Loucy (cell line): ENCODE measurements around the gene PHF8.

Experiments
- H2AFZ ChIP-seq: fragments of 200-600 bp; sonication (generic); 2 replicates; pipeline ENCODE4 v1.6.0; 2016; ENCODE audit warnings: antibody characterized with exemption, mild to moderate bottlenecking, low read length, moderate library complexity
- H3F3A ChIP-seq: fragments of 200-600 bp; 2 replicates; pipeline ENCODE4 v1.6.0; 2016; ENCODE audit warnings: antibody characterized with exemption, low read depth, mild to moderate bottlenecking
- H3K27me3 ChIP-seq: fragments of 200-600 bp; sonication (generic); 2 replicates; pipeline ENCODE4 v1.6.1; 2014; ENCODE audit warnings: low read length, mild to moderate bottlenecking; ENCODE audit not compliant: insufficient read depth, poor library complexity, severe bottlenecking
- H3K36me3 ChIP-seq: fragments of 200-600 bp; sonication (generic); 2 replicates; pipeline ENCODE4 v1.6.1; 2016; ENCODE audit warnings: low read length; ENCODE audit not compliant: insufficient read depth
- H3K4me1 ChIP-seq: fragments of 200-600 bp; sonication (generic); 2 replicates; pipeline ENCODE4 v1.5.1; 2014; ENCODE audit warnings: low read length, mild to moderate bottlenecking; ENCODE audit not compliant: insufficient read depth, poor library complexity, severe bottlenecking
- H3K4me2 ChIP-seq: fragments of 200-600 bp; sonication (generic); 2 replicates; pipeline ENCODE4 v1.6.0; 2014; ENCODE audit warnings: antibody characterized with exemption, low read length, low read depth, mild to moderate bottlenecking; ENCODE audit not compliant: poor library complexity, severe bottlenecking
- H3K4me3 ChIP-seq: fragments of 200-600 bp; sonication (generic); 2 replicates; pipeline ENCODE4 v1.5.1; 2014; ENCODE audit warnings: low read length, mild to moderate bottlenecking, mixed read lengths; ENCODE audit not compliant: poor library complexity, severe bottlenecking
- H3K79me2 ChIP-seq: fragments of 200-600 bp; sonication (generic); 2 replicates; pipeline ENCODE4 v1.6.1; 2014; ENCODE audit warnings: low read length; ENCODE audit not compliant: insufficient read depth
- H3K9ac ChIP-seq: fragments of 200-600 bp; sonication (generic); 2 replicates; pipeline ENCODE4 v1.6.0; 2014; ENCODE audit warnings: mild to moderate bottlenecking, low read depth, low read length, moderate library complexity; ENCODE audit not compliant: poor library complexity, severe bottlenecking
- H3K9me2 ChIP-seq: fragments of 200-600 bp; sonication (generic); replicated peaks from 2 replicates; pipeline ENCODE4 v1.6.1; 2016; ENCODE audit warnings: low read depth, low read length, mixed read lengths
- H3K9me3 ChIP-seq: fragments of 200-600 bp; sonication (generic); 2 replicates; pipeline ENCODE4 v1.6.1; 2014; ENCODE audit warnings: mild to moderate bottlenecking, antibody characterized with exemption, low read length, low read depth; ENCODE audit not compliant: insufficient read depth
- H4K20me1 ChIP-seq: fragments of 200-600 bp; sonication (generic); 2 replicates; pipeline ENCODE4 v1.6.0; 2014; ENCODE audit warnings: antibody characterized with exemption, low read length, mild to moderate bottlenecking; ENCODE audit not compliant: insufficient read depth, poor library complexity, severe bottlenecking
- CTCF ChIP-seq: fragments of 200-600 bp; sonication (generic); conservative IDR thresholded peaks from 2 replicates; pipeline ENCODE4 v1.5.1; 2014; ENCODE audit warnings: mild to moderate bottlenecking, antibody characterized with exemption, low read length
- EZH2phosphoT487 ChIP-seq: fragments of 200-600 bp; IDR thresholded peaks from 2 replicates; pipeline ENCODE4 v1.6.1; 2018; ENCODE audit warnings: antibody characterized with exemption, mild to moderate bottlenecking, moderate library complexity, borderline replicate concordance

PHF8 gene

GRCh38 chrX:53990171-53990570, 54.1 kb downstream of the PHF8 start:
- TF ChIP-seq EZH2phosphoT487 (no peak), CTCF (no peak)
- Histone ChIP-seq H3K9me2 (no peaks in the 10 kb centered on the region), H3K9me3 (no peaks in the 10 kb centered on the region), H3K27me3 (no peaks in the 10 kb centered on the region), H3K79me2 (no peaks in the 10 kb centered on the region), H4K20me1 (no peaks in the 10 kb centered on the region), H3K36me3 (peaks cover 31% of the 10 kb centered on the region; the same call in 1 of the 2 replicates), H3K4me1 (no peaks in the 10 kb centered on the region), H2AFZ (no peak overlapping the region), H3K4me3 (no peak overlapping the region), H3K9ac (no peak overlapping the region), H3F3A (no peaks in the 10 kb centered on the region), H3K4me2 (no peak overlapping the region)

GRCh38 chrX:53984895-53985294, 59.4 kb downstream of the PHF8 start:
- Histone ChIP-seq H3K9me3 (no peaks in the 10 kb centered on the region), H3K4me3 (no peak overlapping the region), H3K27me3 (no peaks in the 10 kb centered on the region), H3K4me1 (no peaks in the 10 kb centered on the region), H3K4me2 (no peak overlapping the region), H3K79me2 (no peaks in the 10 kb centered on the region), H4K20me1 (no peaks in the 10 kb centered on the region), H3K9ac (no peak overlapping the region), H3K36me3 (peaks cover 17% of the 10 kb centered on the region; the same call in 1 of the 2 replicates), H3F3A (no peaks in the 10 kb centered on the region), H2AFZ (no peak overlapping the region), H3K9me2 (no peaks in the 10 kb centered on the region)
- no peak for TF ChIP-seq CTCF
- no peak for TF ChIP-seq EZH2phosphoT487

- Histone ChIP-seq H3K9ac (no peak overlapping the region), H3K9me2 (no peaks in the 10 kb centered on the region)
These were observed 69.7 kb downstream of the PHF8 start for GRCh38 chrX:53974529-53974928.

More at GRCh38 chrX:53974529-53974928, 69.7 kb downstream of the PHF8 start:
- H3K4me3 ChIP-seq: no peak overlapping the region
- TF ChIP-seq EZH2phosphoT487: no peak
- no peak for TF ChIP-seq CTCF
- H3K79me2 ChIP-seq: no peaks in the 10 kb centered on the region
- no peak overlapping the region for H2AFZ ChIP-seq
- H3K27me3 ChIP-seq: no peaks in the 10 kb centered on the region
- no peaks in the 10 kb centered on the region for H4K20me1 ChIP-seq
- no peaks in the 10 kb centered on the region for H3K9me3 ChIP-seq
- peaks cover 8% of the 10 kb centered on the region; the same call in 1 of the 2 replicates for H3K36me3 ChIP-seq
- H3F3A ChIP-seq: no peaks in the 10 kb centered on the region
- H3K4me1 ChIP-seq: no peaks in the 10 kb centered on the region
- no peak overlapping the region for H3K4me2 ChIP-seq
